RWPE2 (cell line): ENCODE measurements around the gene BEAN1.
A peak's percentile ranks its signal among the peaks of the same experiment; 100 is the strongest.
"Not testable (repeated sequence)": the region's sequence is repeated elsewhere in the genome, so short reads cannot be mapped to it uniquely, and the experiment has no call there.

Source experiments
- ATAC-seq: fragments of 200-7000 bp; cut with Tn5 transposase; 3 replicates; pipeline ENCODE4 v1.9.1; 2021; ENCODE audit warnings: low read depth
- DNase-seq: peaks from one replicate; pipeline ENCODE4 v3.0.0-alpha.2; 2020; ENCODE audit warnings: low spot score
- H3K27ac ChIP-seq: fragments of 450-650 bp; 2 replicates; pipeline ENCODE4 v1.5.1; 2017; ENCODE audit warnings: mild to moderate bottlenecking; ENCODE audit not compliant: poor library complexity, severe bottlenecking
- H3K27me3 ChIP-seq: fragments of 250-450 bp; sonication (Bioruptor Pico); 2 replicates; pipeline ENCODE4 v1.5.1; 2021; ENCODE audit warnings: mild to moderate bottlenecking, moderate library complexity; ENCODE audit not compliant: insufficient read depth, poor library complexity, severe bottlenecking
- H3K36me3 ChIP-seq: fragments of 250-450 bp; sonication (Bioruptor Pico); 2 replicates; pipeline ENCODE4 v1.5.1; 2020; ENCODE audit warnings: low read depth, mild to moderate bottlenecking, moderate library complexity
- H3K4me1 ChIP-seq: fragments of 250-450 bp; sonication (Bioruptor Pico); 2 replicates; pipeline ENCODE4 v1.5.1; 2021; ENCODE audit warnings: mild to moderate bottlenecking, moderate library complexity; ENCODE audit not compliant: insufficient read depth, poor library complexity, severe bottlenecking
- H3K4me3 ChIP-seq: fragments of 250-450 bp; sonication (Bioruptor Pico); 2 replicates; pipeline ENCODE4 v1.5.1; 2021; ENCODE audit warnings: mild to moderate bottlenecking, moderate library complexity; ENCODE audit not compliant: severe bottlenecking
- H3K9me3 ChIP-seq: fragments of 250-450 bp; sonication (Bioruptor Pico); 2 replicates; pipeline ENCODE4 v1.5.1; 2021; ENCODE audit warnings: mild to moderate bottlenecking, moderate library complexity; ENCODE audit not compliant: severe bottlenecking
- TF ChIP-seq, protein P1 (sequence below): fragments of 450-650 bp; IDR thresholded peaks from one replicate; pipeline ENCODE4 v1.5.1; 2017; ENCODE audit warnings: mild to moderate bottlenecking, moderate library complexity; ENCODE audit not compliant: poor library complexity, severe bottlenecking

BEAN1 gene

DNA sequence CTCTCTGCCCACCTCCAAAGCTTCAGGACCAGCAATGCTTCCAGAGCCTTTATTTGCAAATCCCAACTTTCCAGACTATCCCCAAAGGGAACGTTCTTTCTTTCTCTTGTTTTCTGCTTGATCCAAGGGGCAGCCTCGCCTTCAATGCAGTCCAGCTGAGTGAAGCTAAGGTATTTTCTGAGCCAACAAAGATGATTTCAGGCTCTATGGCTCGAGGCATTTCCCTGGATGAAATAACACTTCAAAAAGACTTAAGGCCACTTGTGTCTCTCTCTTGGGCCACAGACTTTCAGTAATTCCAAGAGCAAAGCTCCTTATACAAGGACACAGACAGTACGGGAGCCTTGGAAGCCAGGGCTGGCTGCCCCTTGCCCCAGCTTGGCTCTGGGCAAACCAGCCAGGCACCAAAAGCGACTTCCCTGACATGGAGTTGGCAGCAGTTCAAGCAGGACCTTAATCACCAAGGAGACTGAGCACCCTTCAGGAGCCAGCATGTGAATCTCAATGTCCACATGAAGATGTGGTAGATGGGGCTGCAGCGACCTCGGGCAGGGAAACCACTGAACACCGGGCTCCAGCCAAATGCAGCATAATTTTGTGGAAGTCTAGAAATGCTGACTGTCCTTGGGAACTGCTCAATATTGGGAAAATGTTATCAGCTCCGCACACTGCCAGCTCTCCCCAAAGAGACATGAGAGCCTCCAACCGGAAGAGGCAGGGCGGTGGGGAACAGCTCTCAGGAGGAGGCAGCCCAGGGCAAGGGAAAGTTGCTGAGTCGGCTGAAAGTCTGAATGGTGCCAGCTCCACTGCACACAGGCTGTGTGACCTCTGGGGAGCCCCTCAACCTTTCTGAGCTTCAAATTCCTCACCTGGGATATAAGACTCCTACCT lies 83.9 kb downstream of the BEAN1 start:
- TF ChIP-seq, protein P1, sequence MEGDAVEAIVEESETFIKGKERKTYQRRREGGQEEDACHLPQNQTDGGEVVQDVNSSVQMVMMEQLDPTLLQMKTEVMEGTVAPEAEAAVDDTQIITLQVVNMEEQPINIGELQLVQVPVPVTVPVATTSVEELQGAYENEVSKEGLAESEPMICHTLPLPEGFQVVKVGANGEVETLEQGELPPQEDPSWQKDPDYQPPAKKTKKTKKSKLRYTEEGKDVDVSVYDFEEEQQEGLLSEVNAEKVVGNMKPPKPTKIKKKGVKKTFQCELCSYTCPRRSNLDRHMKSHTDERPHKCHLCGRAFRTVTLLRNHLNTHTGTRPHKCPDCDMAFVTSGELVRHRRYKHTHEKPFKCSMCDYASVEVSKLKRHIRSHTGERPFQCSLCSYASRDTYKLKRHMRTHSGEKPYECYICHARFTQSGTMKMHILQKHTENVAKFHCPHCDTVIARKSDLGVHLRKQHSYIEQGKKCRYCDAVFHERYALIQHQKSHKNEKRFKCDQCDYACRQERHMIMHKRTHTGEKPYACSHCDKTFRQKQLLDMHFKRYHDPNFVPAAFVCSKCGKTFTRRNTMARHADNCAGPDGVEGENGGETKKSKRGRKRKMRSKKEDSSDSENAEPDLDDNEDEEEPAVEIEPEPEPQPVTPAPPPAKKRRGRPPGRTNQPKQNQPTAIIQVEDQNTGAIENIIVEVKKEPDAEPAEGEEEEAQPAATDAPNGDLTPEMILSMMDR: no peak
- ATAC-seq: no peak
- H3K27me3 ChIP-seq: no peaks in the 10 kb centered on the region
- peaks cover 57% of the 10 kb centered on the region for H3K4me1 ChIP-seq
- no peak for DNase-seq
- no peaks in the 10 kb centered on the region for H3K9me3 ChIP-seq
- H3K27ac ChIP-seq: peak overlapping the region; percentile 94
- H3K36me3 ChIP-seq: peaks cover 8% of the 10 kb centered on the region
- no peak overlapping the region for H3K4me3 ChIP-seq

DNA sequence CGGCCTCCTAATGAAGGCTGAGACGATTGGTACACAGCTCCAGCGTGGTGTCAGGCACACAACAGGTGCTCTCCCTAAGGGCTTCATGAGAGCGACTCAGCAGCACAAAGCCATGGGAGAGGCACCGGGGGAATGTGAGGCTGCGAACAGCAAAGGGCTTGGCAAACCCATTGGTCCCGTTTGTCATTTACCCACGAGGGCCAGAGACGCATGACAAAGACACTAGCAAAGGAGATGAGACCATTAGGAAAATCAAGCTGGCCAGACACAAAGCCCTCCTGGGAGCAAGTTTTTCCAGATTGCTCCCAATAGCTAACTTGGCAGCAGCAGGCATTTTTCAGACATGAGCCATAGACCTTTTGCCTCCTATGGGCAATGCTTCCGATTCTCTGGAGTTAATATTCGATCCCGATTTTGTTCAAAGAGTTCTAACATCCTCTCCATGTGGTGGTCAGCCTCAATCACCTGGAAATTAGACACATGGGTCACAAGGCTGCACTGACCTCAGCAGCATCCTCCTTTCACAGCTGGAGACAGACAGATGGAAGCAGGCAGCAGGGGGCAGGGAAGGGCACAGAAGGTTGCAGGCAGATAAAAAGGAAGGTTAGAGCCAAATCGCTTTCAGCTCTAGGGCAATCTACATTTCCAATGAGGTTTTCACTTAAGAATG lies 84.6 kb downstream of the BEAN1 start:
- no peaks in the 10 kb centered on the region for H3K27me3 ChIP-seq
- H3K4me1 ChIP-seq: peaks cover 63% of the 10 kb centered on the region
- TF ChIP-seq, protein P1: peak; percentile 23
- no peak overlapping the region for H3K4me3 ChIP-seq
- peaks cover 14% of the 10 kb centered on the region for H3K36me3 ChIP-seq
- no peak for DNase-seq
- H3K27ac ChIP-seq: peak overlapping the region; percentile 94
- peak; percentile 53 for ATAC-seq
- H3K9me3 ChIP-seq: no peaks in the 10 kb centered on the region

DNA sequence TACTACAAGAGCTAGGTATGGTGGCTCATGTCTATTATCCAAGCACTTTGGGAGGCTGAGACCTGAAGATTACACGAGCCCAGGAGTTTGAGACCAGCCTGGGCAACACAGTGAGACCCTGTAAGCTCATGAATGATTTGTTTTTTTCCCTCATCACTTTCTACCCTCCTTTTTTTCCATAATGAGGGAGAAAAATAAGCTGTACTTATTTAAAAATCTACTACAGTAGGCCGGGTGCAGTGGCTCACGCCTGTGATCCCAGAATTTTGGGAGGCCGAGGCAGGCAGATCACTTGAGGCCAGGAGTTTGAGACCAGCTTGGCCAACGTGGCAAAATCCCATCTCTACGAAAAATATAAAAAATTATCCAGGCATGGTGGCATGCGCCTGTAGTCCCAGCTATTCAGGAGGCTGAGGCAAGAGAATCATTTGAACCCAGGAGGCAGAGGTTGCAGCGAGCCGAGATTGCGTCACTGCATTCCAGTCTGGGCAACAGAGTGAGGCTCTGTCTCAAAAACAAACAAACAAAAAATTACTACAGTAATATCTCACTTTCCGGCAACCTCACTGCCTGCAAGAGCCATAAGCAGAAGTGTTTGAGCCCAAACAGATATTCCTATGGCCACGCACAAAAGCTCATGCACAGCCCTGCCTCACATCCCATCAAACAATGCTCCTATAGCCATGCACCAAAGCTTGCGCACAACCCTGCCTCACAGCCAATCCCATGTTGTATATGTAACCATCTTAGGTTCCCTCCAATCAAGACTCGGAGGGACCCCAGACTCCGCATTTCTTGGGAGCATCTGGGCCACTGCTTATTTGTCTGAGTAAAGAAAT lies 85.4 kb downstream of the BEAN1 start:
- TF ChIP-seq, protein P1: no peak
- DNase-seq: no peak
- no peaks in the 10 kb centered on the region for H3K9me3 ChIP-seq
- H3K36me3 ChIP-seq: peaks cover 14% of the 10 kb centered on the region
- peak overlapping the region; percentile 94 for H3K27ac ChIP-seq
- no peak overlapping the region for H3K4me3 ChIP-seq
- no peak for ATAC-seq
- peaks cover 61% of the 10 kb centered on the region for H3K4me1 ChIP-seq
- H3K27me3 ChIP-seq: no peaks in the 10 kb centered on the region

DNA sequence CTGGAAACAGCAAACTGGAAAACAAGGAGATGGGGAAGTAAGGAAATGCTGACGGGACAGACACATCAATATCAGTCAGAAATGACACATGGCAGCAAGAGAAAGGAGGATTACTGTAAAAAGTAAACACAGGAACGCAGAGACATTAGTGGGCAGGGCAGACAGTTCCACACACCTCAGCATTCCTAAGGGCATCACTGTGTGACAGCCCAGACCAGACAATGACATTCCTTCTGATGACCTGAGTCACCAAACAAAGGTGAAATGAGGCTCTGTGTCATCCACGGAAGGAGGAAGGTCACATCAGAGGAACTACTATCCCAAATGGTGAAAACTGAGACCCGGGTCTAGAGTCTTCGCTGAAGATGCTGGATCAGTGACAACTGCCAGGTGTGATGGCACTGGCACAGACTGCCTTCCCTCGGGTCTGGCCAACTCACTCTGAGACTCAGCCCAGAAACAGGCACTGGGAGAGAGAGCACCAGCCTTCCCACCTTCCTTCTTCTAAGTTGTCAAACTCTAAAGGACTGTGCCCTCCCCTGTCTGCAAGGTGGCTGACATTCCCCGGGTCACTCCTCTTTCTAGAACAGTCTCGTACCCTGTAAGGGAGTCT lies 86.1 kb downstream of the BEAN1 start:
- DNase-seq (no peak), ATAC-seq (no peak)
- Histone ChIP-seq H3K27ac (peak overlapping the region; percentile 94), H3K4me3 (no peak overlapping the region), H3K4me1 (peaks cover 61% of the 10 kb centered on the region), H3K9me3 (no peaks in the 10 kb centered on the region), H3K27me3 (no peaks in the 10 kb centered on the region), H3K36me3 (peaks cover 14% of the 10 kb centered on the region)
- TF ChIP-seq, protein P1: no peak

DNA sequence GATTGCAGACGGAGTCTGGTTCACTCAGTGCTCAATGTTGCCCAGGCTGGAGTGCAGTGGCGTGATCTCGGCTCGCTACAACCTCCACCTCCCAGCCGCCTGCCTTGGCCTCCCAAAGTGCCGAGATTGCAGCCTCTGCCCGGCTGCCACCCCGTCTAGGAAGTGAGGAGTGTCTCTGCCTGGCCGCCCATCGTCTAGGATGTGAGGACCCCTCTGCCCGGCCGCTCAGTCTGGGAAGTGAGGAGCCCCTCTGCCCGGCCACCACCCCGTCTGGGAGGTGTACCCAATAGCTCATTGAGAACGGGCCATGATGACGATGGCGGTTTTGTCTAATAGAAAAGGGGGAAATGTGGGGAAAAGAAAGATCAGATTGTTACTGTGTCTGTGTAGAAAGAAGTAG lies 87.3 kb downstream of the BEAN1 start:
- not testable (repeated sequence) for ATAC-seq, DNase-seq, H3K9me3 ChIP-seq, H3K27me3 ChIP-seq, H3K4me3 ChIP-seq
- Histone ChIP-seq H3K4me1 (peaks cover 52% of the 10 kb centered on the region), H3K36me3 (peaks cover 14% of the 10 kb centered on the region), H3K27ac (peak overlapping the region; percentile 88)

DNA sequence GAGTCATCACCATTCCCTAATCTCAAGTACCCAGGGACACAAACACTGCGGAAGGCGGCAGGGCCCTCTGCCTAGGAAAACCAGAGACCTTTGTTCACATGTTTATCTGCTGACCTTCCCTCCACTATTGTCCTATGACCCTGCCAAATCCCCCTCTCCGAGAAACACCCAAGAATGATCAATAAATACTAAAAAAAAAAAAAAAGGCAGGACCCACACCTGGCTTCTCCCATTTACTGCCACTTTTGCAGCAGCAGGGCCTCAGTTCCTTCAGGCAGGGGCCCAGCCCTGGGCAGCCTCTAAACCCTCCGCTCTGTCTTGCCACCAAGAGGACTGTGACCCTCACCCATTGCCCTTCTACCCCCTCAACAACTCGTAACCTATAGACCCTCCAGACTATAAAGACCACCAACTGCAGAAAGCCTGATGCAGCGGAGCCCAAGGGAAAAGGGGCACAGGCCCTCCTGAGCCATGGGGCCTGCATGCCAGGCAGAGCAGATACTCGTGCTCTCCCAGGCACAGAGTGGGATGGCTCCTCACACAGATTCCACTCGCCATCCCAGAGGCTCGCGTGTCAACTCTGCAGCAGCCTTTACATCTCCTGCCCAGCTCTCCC lies 88.0 kb downstream of the BEAN1 start:
- Histone ChIP-seq H3K36me3 (peaks cover 14% of the 10 kb centered on the region), H3K4me1 (peaks cover 52% of the 10 kb centered on the region), H3K27ac (peak overlapping the region; percentile 88)
- H3K27me3 ChIP-seq, H3K4me3 ChIP-seq, DNase-seq, ATAC-seq, H3K9me3 ChIP-seq: not testable (repeated sequence)
